Cardiac septum (tissue), 1 donor: Measurements from ENCODE around the gene BDNF. TPM values are rescaled to one million over a fixed set of nuclear protein-coding genes. Genes with fewer than 3 reads are reported as not detected.
A peak's percentile ranks its signal among the peaks of the same experiment; 100 is the strongest.

Experiments used
- DNase-seq: peaks from one replicate; pipeline ENCODE4 v3.0.0-alpha.2; 2020; ENCODE audit warnings: low spot score
- intact Hi-C: fragments of 100-400 bp; cut with DNase I; formaldehyde crosslinking; loops from one replicate; pipeline ENCODE4 v1.14.0; 2022
- total RNA-seq: library from RNA; stranded (reverse); fragmentation: NEBNext Ultra II Directional; extraction: Animal tissue kit (Norgen Biotek cat#: 25700); gene quantifications from one replicate; pipeline ENCODE4 v1.2.1, GENCODE V29; 2021
- donor health status: DM: no; HTN: no; CAD: no.

The BDNF gene
- total RNA-seq, 1 donor from 2014 or later: 8.4 TPM

GRCh38 chr11:27710536-27710935 is 10.3 kb upstream of the BDNF start:
- no peak for DNase-seq
- intact Hi-C loops: no loop called here

DNA sequence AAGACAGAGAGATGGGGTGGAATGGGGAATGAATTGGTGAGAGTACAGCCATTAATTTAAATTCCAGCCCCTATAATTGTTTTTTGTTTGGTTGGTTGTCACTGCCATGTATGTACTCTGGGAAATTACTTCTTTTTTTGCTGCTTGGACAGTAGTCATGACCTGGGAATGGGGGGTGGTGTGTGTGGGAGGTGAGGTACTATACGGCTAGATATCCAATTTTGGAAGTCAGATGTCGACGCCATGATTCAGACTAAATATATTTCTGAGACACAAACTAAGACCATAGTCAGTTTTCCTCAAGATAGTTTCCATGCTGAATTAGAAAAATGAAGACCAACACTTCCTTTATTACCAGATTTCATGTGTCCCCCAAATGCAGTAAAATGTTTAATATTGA is 7.4 kb upstream of the BDNF start:
- DNase-seq: no peak
- intact Hi-C loops: no loop called here

DNA sequence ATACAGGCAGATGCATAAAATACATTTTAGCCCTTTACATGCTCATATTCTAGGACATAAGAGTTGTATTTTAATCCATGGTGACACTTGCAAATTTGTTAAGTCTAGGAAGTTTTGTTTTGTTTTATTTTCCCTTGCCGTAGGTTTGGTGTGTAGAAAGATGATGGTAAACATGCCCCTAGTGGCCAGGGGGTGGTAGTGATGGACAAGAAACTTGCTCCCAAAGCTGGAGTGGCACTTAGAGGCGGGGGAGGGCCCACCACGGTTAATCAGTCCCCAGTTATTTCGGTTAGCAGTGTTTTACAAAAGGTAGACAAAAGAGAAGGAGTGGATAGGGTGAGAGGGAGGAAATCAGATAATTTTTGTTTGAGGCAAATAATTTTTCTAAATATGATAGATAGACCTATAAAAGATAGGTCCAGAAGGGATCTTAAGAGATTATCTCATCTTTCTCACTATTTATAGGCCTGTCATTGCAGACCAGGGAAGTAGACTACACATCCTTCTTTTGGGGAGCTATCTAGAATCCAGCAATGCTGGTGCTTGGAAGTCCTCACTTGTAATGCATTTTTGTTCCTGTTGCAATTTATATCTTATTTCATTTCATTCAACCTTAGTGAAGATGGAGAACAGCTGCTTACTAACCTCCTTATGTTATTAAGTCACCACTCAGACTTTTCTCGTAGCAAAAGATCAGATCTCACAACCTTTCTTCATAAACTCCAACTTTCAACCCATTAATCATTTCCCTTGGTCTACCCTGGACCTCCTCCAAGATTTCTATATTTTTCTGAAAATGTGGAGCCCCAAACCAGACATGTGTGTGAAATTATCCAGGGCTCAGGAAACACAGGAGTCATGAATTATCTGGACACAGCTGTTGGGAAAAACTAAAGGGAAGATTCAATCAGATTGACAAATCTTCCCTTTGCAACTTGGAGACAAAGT is 5.9 kb upstream of the BDNF start:
- no peak for DNase-seq
- intact Hi-C loops: no loop called here

DNA sequence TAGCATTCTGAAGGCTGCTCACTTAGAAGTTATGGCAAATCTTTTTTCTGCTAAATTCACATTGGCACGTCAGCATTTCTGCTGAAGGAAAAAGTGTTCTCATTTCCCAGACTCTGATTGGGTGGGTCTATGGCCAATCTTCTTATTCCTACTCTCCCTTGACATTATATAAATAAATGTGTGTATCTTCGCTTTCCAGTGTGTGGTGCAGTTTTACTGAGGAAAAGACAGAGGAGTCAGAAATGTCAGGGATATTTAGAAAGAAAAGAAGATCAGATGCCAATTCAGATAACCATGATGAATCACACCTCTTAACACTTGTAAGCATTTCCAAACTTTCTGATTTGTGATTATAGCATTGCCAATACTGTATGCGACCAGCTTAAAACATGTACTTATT is 3.2 kb upstream of the BDNF start:
- DNase-seq: no peak
- intact Hi-C loops: loop anchor here (5.0 kb wide), 1 partner anchor 824 kb away; no protein-coding TSS in a partner anchor

DNA sequence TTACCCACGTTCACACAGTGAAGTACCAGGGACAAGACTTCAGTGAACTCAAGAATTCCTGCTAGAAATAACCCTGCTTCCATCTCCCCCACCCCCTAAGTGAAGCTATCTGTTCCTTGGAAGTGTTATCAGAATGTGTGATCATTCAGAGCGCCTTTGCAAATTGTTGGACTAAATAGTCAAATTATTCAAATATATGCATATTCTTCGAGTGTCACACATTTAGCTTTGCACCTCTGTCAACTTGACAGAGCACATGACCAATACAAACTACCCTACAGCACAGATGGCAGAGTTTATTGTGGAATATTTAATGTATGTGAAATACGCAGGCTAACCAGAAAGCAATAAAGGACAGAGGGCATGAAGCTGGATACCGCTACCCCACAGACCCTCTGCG is 2.6 kb upstream of the BDNF start:
- intact Hi-C loops: loop anchor here (5.0 kb wide), 1 partner anchor 824 kb away; no protein-coding TSS in a partner anchor
- no peak for DNase-seq

GRCh38 chr11:27701355-27702105 is 1.3 kb upstream of the BDNF start:
- intact Hi-C loops: loop anchor here (5.0 kb wide), 1 partner anchor 826 kb away; no protein-coding TSS in a partner anchor
- DNase-seq: no peak

DNA sequence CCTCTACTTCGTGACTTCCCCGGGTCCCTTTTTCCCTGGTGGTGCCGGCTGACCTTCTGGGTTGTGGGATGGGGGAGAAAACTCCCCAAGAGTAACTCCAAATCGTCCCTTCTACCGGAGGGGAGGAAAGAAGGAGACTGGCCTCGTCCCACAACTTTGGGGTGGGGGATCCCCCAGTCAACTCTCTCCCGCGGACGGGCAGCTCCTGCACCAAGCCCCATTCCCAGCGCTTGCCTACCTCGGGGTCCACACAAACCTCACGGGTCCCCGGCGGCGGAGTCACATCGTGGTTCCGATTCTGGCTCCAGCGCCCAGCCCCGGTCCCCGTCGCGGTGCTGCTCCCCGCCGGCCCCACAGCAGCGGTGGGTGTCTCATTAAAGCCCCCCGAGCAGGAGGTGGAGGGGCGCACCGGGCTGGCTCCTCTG is 317 bp downstream of the BDNF start:
- intact Hi-C loops: loop anchor here (2.0 to 10.0 kb wide), 4 partner anchors 173 to 827 kb away; partner anchors contain the start of genes KIF18A and METTL15
- no peak for DNase-seq

- DNase-seq: no peak
- intact Hi-C loops: loop anchor here (2.0 to 10.0 kb wide), 3 partner anchors 172 to 405 kb away; partner anchors contain the start of genes KIF18A and METTL15
These were observed 871 bp downstream of the BDNF start for GRCh38 chr11:27699242-27699925.

GRCh38 chr11:27698872-27699241 is 1.4 kb downstream of the BDNF start:
- intact Hi-C loops: loop anchor here (2.0 to 10.0 kb wide), 3 partner anchors 172 to 406 kb away; partner anchors contain the start of genes KIF18A and METTL15
- peak; percentile 85 for DNase-seq

GRCh38 chr11:27697679-27698275 is 2.5 kb downstream of the BDNF start:
- intact Hi-C loops: loop anchor here (2.0 to 10.0 kb wide), 3 partner anchors 170 to 407 kb away; partner anchors contain the start of genes KIF18A and METTL15
- DNase-seq: no peak

GRCh38 chr11:27696961-27697360 is 3.3 kb downstream of the BDNF start:
- intact Hi-C loops: loop anchor here (5.0 to 10.0 kb wide), 2 partner anchors 170 to 408 kb away; partner anchors contain the start of genes KIF18A and METTL15
- no peak for DNase-seq

DNA sequence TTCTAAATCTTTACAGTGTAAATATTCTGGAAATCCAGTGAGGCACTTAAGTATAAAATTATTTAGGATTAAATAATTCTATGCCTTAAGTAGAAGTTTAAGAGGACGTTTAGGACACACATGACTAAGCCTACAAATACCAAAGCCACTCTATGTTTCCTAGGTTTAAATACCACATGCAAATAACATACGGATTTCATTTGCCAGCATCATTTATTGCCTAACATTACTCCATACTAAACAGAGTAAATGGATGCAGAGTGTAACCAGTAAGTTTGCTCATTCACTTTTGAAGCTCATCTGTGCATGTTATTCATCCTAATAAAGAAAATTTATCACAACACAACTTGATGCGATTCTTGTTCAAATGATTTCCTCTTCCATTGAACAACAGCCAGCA is 4.1 kb downstream of the BDNF start:
- intact Hi-C loops: loop anchor here (5.0 to 10.0 kb wide), 2 partner anchors 169 to 409 kb away; partner anchors contain the start of genes KIF18A and METTL15

GRCh38 chr11:27694992-27695391 is 5.3 kb downstream of the BDNF start:
- intact Hi-C loops: loop anchor here (5.0 to 10.0 kb wide), 2 partner anchors 168 to 410 kb away; partner anchors contain the start of genes KIF18A and METTL15
- DNase-seq: no peak

More for the DNA sequence above, 4.1 kb downstream of the BDNF start:
- DNase-seq: no peak

DNA sequence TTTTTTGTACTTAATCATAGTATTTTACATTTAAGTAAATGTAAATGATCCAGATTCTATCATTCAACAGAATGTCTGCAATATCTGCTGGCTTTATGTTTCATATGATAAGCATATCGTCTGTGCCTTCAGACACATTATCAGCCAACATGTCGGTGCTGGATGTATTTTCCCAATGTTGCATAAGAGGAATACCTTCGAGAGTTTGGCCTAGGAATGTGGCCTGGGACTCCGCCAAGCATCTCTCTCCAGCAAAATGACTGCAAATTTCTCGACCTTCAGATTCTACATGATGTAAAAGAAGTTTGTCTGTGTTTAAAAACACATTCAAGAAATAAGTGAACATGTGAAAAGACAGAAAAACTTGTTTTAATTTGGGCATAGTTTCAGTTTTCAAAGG is 6.9 kb downstream of the BDNF start:
- intact Hi-C loops: loop anchor here (10.0 kb wide), 1 partner anchor 411 kb away; the partner anchor contains the start of genes KIF18A and METTL15
- DNase-seq: no peak

DNA sequence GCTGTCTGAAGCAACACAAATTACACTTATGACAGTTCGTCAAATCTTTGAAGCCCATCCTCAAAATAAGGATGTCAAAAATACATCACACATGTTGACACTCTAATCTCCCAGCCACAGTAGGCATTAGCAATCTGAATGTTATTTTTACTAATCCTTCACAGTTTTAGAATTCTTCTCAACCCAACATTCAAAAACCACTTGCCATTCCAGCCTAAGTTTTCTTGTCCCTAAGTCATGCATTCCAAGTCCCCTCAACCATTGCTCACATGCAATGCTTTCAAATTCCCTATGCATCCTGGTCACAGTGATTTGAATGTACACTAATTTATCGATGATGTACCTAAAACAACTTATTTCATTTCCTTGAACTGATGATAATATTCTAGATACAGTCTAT is 7.5 kb downstream of the BDNF start:
- DNase-seq: no peak
- intact Hi-C loops: loop anchor here (10.0 kb wide), 1 partner anchor 412 kb away; the partner anchor contains the start of genes KIF18A and METTL15

- DNase-seq: no peak
- intact Hi-C loops: no loop called here
These were observed 12.2 kb downstream of the BDNF start for GRCh38 chr11:27688076-27688475.

- DNase-seq: no peak
- intact Hi-C loops: no loop called here
These were observed 18.6 kb downstream of the BDNF start for GRCh38 chr11:27681664-27682063.

DNA sequence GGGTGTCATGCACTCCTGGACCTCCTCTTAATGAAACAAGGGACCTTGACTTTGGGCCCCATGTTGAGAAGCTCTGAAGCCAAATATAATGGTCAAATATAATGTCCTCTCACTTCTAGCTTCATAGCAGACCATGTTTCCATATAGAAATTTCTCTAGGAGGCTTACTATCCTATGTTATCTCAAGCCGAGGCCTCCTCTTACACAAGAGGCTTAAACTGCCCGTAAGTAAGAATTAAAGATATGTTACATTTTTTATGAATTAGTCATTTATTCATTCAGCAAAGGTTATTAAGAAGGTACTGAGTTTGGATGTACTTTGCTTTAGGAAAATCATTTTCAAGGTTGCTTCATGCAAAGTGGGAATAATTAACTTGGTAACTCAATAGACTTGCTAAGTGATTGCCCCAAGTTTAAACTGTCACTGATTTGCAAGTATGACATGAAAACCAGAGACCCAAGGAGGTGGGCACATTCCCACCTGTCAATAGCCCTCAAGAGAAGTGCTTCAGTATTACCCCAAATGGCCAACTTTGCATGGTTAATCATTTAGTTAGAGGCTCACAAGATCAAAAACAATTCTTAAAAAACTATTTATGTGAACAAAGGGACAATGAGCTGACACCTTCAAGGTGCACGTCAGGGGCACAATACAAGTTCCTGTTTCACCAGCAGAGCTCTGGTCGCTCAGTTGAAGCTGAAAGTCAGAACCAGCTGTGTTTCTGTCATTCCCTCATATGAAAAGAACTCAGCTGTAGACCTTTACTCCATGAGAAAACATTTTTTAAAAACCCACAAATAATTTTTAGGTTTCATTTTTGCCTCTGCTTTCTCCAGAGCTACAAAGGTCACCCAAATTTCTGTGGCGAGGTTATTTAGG is 20.9 kb downstream of the BDNF start:
- intact Hi-C loops: no loop called here
- no peak for DNase-seq
